Loucy (cell line): Measurements from ENCODE around the gene TMPRSS6.

Experiments
- H2AFZ ChIP-seq: fragments of 200-600 bp; sonication (generic); 2 replicates; pipeline ENCODE4 v1.6.0; 2016; ENCODE audit warnings: antibody characterized with exemption, mild to moderate bottlenecking, low read length, moderate library complexity
- H3F3A ChIP-seq: fragments of 200-600 bp; 2 replicates; pipeline ENCODE4 v1.6.0; 2016; ENCODE audit warnings: antibody characterized with exemption, low read depth, mild to moderate bottlenecking
- H3K27me3 ChIP-seq: fragments of 200-600 bp; sonication (generic); 2 replicates; pipeline ENCODE4 v1.6.1; 2014; ENCODE audit warnings: low read length, mild to moderate bottlenecking; ENCODE audit not compliant: insufficient read depth, poor library complexity, severe bottlenecking
- H3K36me3 ChIP-seq: fragments of 200-600 bp; sonication (generic); 2 replicates; pipeline ENCODE4 v1.6.1; 2016; ENCODE audit warnings: low read length; ENCODE audit not compliant: insufficient read depth
- H3K4me1 ChIP-seq: fragments of 200-600 bp; sonication (generic); 2 replicates; pipeline ENCODE4 v1.5.1; 2014; ENCODE audit warnings: low read length, mild to moderate bottlenecking; ENCODE audit not compliant: insufficient read depth, poor library complexity, severe bottlenecking
- H3K4me2 ChIP-seq: fragments of 200-600 bp; sonication (generic); 2 replicates; pipeline ENCODE4 v1.6.0; 2014; ENCODE audit warnings: antibody characterized with exemption, low read length, low read depth, mild to moderate bottlenecking; ENCODE audit not compliant: poor library complexity, severe bottlenecking
- H3K4me3 ChIP-seq: fragments of 200-600 bp; sonication (generic); 2 replicates; pipeline ENCODE4 v1.5.1; 2014; ENCODE audit warnings: low read length, mild to moderate bottlenecking, mixed read lengths; ENCODE audit not compliant: poor library complexity, severe bottlenecking
- H3K79me2 ChIP-seq: fragments of 200-600 bp; sonication (generic); 2 replicates; pipeline ENCODE4 v1.6.1; 2014; ENCODE audit warnings: low read length; ENCODE audit not compliant: insufficient read depth
- H3K9ac ChIP-seq: fragments of 200-600 bp; sonication (generic); 2 replicates; pipeline ENCODE4 v1.6.0; 2014; ENCODE audit warnings: mild to moderate bottlenecking, low read depth, low read length, moderate library complexity; ENCODE audit not compliant: poor library complexity, severe bottlenecking
- H3K9me2 ChIP-seq: fragments of 200-600 bp; sonication (generic); replicated peaks from 2 replicates; pipeline ENCODE4 v1.6.1; 2016; ENCODE audit warnings: low read depth, low read length, mixed read lengths
- H3K9me3 ChIP-seq: fragments of 200-600 bp; sonication (generic); 2 replicates; pipeline ENCODE4 v1.6.1; 2014; ENCODE audit warnings: mild to moderate bottlenecking, antibody characterized with exemption, low read length, low read depth; ENCODE audit not compliant: insufficient read depth
- H4K20me1 ChIP-seq: fragments of 200-600 bp; sonication (generic); 2 replicates; pipeline ENCODE4 v1.6.0; 2014; ENCODE audit warnings: antibody characterized with exemption, low read length, mild to moderate bottlenecking; ENCODE audit not compliant: insufficient read depth, poor library complexity, severe bottlenecking
- EZH2phosphoT487 ChIP-seq: fragments of 200-600 bp; IDR thresholded peaks from 2 replicates; pipeline ENCODE4 v1.6.1; 2018; ENCODE audit warnings: antibody characterized with exemption, mild to moderate bottlenecking, moderate library complexity, borderline replicate concordance
- TF ChIP-seq, protein P1 (sequence below): fragments of 200-600 bp; sonication (generic); conservative IDR thresholded peaks from 2 replicates; pipeline ENCODE4 v1.5.1; 2014; ENCODE audit warnings: mild to moderate bottlenecking, antibody characterized with exemption, low read length

Gene TMPRSS6

DNA sequence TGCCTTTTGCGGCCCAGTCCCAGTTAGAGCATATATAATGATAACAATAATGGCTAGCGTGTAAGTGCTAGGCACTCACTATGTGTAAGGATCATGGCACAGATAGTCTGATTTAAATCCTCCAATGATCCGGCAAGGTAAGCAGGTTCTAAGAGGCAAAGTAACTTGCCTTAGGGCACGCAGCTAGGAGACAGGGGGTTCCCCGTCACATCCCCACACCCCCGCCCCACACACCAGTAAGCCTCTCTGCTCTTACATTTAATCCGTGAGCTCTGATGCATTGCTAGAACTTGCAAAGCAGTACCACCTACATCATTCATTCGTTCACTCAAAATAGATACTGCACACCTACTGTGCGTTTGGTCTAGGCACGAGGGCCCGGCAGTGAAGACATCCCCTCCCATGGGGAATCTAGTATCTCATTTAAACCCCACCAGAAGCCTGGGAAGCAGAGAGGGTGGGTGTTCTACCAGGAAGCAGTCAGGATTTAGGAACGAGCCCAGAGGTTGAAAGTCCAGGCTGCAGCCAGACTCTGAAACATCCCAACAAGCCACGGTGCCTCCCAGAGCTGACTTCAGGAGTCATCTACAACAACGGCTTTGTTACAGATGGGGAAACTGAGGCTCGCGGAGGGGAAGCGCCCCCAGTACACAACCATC lies 20.6 kb downstream of the TMPRSS6 start:
- no peak overlapping the region for H3K4me2 ChIP-seq
- H3K4me1 ChIP-seq, result no peaks in the 10 kb centered on the region
- no peaks in the 10 kb centered on the region for H3K79me2 ChIP-seq
- no peak overlapping the region for H3K9ac ChIP-seq
- H3K9me2 ChIP-seq, result no peaks in the 10 kb centered on the region
- no peaks in the 10 kb centered on the region for H3K27me3 ChIP-seq
- no peaks in the 10 kb centered on the region for H3K36me3 ChIP-seq
- H2AFZ ChIP-seq, result no peak overlapping the region
- H3K9me3 ChIP-seq, result no peaks in the 10 kb centered on the region
- H3K4me3 ChIP-seq, result no peak overlapping the region
- TF ChIP-seq, protein P1, sequence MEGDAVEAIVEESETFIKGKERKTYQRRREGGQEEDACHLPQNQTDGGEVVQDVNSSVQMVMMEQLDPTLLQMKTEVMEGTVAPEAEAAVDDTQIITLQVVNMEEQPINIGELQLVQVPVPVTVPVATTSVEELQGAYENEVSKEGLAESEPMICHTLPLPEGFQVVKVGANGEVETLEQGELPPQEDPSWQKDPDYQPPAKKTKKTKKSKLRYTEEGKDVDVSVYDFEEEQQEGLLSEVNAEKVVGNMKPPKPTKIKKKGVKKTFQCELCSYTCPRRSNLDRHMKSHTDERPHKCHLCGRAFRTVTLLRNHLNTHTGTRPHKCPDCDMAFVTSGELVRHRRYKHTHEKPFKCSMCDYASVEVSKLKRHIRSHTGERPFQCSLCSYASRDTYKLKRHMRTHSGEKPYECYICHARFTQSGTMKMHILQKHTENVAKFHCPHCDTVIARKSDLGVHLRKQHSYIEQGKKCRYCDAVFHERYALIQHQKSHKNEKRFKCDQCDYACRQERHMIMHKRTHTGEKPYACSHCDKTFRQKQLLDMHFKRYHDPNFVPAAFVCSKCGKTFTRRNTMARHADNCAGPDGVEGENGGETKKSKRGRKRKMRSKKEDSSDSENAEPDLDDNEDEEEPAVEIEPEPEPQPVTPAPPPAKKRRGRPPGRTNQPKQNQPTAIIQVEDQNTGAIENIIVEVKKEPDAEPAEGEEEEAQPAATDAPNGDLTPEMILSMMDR, result no peak
- no peak for TF ChIP-seq EZH2phosphoT487
- no peaks in the 10 kb centered on the region for H4K20me1 ChIP-seq
- H3F3A ChIP-seq, result no peaks in the 10 kb centered on the region

- TF ChIP-seq, protein P1, result no peak
- TF ChIP-seq EZH2phosphoT487, result no peak
- no peak overlapping the region for H3K4me2 ChIP-seq
Observed at GRCh38 chr22:37088108-37088605, 21.4 kb downstream of the TMPRSS6 start.

DNA sequence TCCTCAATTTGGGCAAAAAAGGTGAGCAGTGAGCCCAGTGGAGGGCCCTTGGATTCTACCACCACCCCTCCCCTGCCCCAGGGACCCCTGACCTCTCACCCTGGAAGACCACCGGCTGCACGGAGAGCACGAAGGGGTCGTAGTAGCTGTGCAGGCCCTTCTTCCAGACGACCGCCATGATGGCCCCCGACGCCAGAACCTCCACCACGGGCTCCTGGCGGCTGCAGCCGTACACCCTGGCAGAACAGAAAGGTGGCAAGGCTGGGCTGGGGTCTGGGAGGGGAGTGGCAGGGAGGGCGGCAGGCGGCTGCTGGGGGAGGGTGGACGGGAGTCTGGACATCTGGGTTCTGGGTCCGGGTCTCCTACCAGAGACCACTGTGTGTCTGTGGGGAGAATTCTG lies 23.3 kb downstream of the TMPRSS6 start:
- Histone ChIP-seq H3K4me1 (no peaks in the 10 kb centered on the region), H3K4me2 (no peak overlapping the region), H4K20me1 (no peaks in the 10 kb centered on the region), H3K4me3 (no peak overlapping the region), H2AFZ (no peak overlapping the region), H3K9me3 (no peaks in the 10 kb centered on the region), H3K79me2 (no peaks in the 10 kb centered on the region), H3K36me3 (no peaks in the 10 kb centered on the region), H3F3A (no peaks in the 10 kb centered on the region), H3K9me2 (no peaks in the 10 kb centered on the region), H3K9ac (no peak overlapping the region), H3K27me3 (no peaks in the 10 kb centered on the region)
- TF ChIP-seq, protein P1, result no peak
- TF ChIP-seq EZH2phosphoT487, result no peak

More at GRCh38 chr22:37088108-37088605, 21.4 kb downstream of the TMPRSS6 start:
- no peaks in the 10 kb centered on the region for H3K27me3 ChIP-seq
- no peaks in the 10 kb centered on the region for H4K20me1 ChIP-seq
- no peak overlapping the region for H3K9ac ChIP-seq
- H3K9me2 ChIP-seq, result no peaks in the 10 kb centered on the region
- H3K4me1 ChIP-seq, result no peaks in the 10 kb centered on the region
- H2AFZ ChIP-seq, result no peak overlapping the region
- H3K4me3 ChIP-seq, result no peak overlapping the region
- no peaks in the 10 kb centered on the region for H3K9me3 ChIP-seq
- no peaks in the 10 kb centered on the region for H3F3A ChIP-seq
- H3K36me3 ChIP-seq, result no peaks in the 10 kb centered on the region
- H3K79me2 ChIP-seq, result no peaks in the 10 kb centered on the region
